GDM1 (cell line): ENCODE measurements around the gene POP7.

Experiments used
- DNase-seq: peaks from one replicate; lab custom pipeline; 2025; lab: John Stamatoyannopoulos, UW

Gene POP7

GRCh38 chr7:100726996-100727761 lies 21.3 kb downstream of the POP7 start:
- no peak for DNase-seq

DNA sequence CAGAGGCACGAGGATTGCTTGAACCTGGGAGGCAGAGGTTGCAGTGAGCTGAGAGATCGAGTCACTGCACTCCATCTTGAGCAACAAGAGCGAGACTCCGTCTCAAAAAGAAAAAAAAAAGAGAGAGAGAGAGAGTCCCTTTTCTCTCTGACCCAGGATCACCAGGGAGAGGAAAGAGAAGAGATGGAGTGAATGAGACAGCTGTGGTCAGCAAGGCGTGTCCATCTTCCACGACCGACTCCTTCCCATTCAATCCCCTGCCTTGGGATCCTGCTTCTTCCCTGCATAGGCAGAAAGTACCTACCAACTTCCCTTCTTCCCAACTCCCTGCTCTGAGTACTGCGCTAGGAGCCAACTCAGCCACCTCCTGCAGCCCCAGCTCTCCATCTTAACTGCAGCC lies 22.3 kb downstream of the POP7 start:
- no peak for DNase-seq

GRCh38 chr7:100730136-100730800 lies 24.3 kb downstream of the POP7 start:
- DNase-seq, result no peak

DNA sequence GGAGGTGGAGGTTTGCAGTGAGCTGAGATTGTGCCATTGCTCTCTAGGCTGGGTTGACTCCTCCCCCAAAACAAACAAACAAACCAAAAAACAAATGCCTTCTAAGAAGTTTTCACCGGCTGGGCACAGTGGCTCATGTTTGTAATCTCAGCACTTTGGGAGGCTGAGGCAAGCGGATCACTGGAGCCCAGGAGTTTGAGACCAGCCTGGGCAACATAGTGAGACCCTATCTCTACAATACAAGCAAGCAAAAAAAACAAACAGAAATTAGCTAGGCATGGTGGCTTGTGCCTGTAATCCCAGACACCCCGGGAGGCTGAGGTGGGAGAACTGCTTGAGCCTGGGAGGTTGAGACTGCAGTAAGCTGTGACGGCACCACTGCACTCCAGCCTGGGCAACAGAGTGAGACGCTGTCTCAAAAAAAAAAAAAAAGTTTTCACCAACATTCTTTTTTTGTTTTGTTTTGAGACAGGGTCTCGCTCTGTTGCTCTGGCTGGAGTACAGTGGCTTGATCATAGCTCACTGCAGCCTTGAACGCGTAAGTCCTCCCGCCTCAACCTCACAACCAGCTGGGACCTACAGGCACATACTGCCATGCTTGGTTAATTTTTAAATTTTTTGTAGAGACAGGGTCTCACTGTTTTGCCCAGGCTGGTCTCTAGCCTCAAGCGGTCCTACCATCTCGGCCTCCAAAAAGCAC lies 26.2 kb downstream of the POP7 start:
- no peak for DNase-seq

DNA sequence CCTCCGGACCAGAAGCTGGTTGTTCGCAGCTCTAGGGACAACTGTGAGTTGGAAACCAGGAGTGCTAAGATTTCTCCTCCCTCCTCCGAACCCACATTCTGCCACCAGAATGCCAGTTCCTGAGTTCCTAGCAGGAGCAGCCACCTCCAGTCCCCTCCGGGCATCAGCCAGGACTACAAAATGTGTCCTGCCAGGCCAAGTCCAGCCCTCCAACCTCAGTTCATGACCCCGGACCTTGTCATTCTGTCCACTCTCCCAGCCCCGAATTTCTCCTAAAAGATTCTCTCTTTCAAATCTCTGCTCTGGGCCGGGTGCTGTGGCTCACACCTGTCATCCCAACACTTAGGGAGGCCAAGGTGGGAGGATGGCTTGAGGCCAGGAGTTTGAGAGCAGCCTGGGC lies 29.8 kb downstream of the POP7 start:
- no peak for DNase-seq

GRCh38 chr7:100736671-100737070 lies 30.8 kb downstream of the POP7 start:
- DNase-seq, result no peak

DNA sequence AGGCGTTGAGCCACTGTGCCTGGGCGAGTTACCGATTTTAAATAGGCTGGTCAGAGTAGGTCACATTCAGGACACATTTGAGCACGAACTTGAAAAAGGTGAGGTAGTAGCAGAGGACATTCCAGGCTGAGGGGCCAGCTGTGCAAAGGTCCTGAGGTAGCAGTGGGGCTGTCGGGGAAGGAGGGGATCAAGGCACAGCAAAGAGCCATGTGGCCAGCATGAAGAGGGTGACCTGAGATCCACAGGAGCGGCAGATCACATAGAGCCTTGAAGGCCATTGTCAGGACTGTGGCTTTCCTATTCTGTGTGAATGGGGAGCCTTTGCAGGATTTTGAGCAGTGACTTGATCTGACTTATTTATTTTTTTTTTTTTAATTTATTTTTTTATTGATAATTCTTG lies 34.0 kb downstream of the POP7 start:
- DNase-seq, result no peak

GRCh38 chr7:100744605-100745004 lies 38.7 kb downstream of the POP7 start:
- no peak for DNase-seq

- DNase-seq, result no peak
Observed at GRCh38 chr7:100745184-100745583, 39.3 kb downstream of the POP7 start.

DNA sequence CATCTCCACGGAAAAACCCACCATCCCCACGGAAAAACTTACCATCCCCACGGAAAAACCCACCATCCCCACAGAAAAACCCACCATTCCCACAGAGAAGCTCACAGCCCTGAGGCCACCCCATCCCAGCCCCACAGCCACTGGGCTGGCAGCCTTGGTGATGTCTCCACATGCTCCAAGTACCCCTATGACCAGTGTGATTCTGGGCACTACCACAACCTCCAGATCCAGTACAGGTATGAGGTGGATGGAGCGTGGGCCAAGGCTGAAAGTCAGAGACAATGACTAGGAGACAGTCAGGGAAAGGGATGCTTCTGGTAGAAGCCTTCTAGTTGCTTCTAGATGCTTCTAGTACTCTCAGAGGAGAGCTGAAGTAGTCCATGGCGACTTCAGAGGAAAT lies 47.1 kb downstream of the POP7 start:
- no peak for DNase-seq

GRCh38 chr7:100753750-100754149 lies 47.8 kb downstream of the POP7 start:
- no peak for DNase-seq
